ENCODE data around the gene KTN1.

- TF ChIP-seq POLR2A (IDR thresholded peaks at IDR 0.05; ENCODE audit: low read length) (peak; percentile 47), GATA1 (IDR thresholded peaks at IDR 0.05; ENCODE audit: low read depth, low read length) (no peak)
These were observed at the start of gene KTN1 for GRCh38 chr14:55579724-55580469.
